Kidney epithelial cell (primary cell): ENCODE measurements around the gene COQ10A. TPM values are rescaled to one million over a fixed set of nuclear protein-coding genes. Genes with fewer than 3 reads are reported as not detected.
A peak's percentile ranks its signal among the peaks of the same experiment; 100 is the strongest.

Experiments used
- DNase-seq: peaks from one replicate; pipeline ENCODE4 v3.0.0-alpha.2; 2010; ENCODE audit warnings: low read depth
- H3K27me3 ChIP-seq: 2 replicates; pipeline ENCODE4 v1.6.0; 2011; ENCODE audit warnings: low read length; ENCODE audit not compliant: control insufficient read depth, insufficient read depth
- H3K36me3 ChIP-seq: 2 replicates; pipeline ENCODE4 v1.5.1; 2011; ENCODE audit warnings: low read length; ENCODE audit not compliant: control insufficient read depth, insufficient read depth
- H3K4me3 ChIP-seq: 2 replicates; pipeline ENCODE4 v1.5.1; 2011; ENCODE audit warnings: low read depth, mild to moderate bottlenecking, control low read depth, low read length
- total RNA-seq: library from RNA; depleted of rRNA; stranded (reverse); fragments of >200 nt; gene quantifications from 2 replicates; pipeline ENCODE4 v1.2.3, GENCODE V29; 2015
- TF ChIP-seq, protein P1 (sequence below): IDR thresholded peaks from 2 replicates; pipeline ENCODE4 v1.5.1; 2011; ENCODE audit warnings: mild to moderate bottlenecking, moderate library complexity, low read length, control low read depth, inconsistent platforms; ENCODE audit not compliant: insufficient read depth, poor library complexity, severe bottlenecking

COQ10A gene
- total RNA-seq, 1 donor from 2014 or later, result 13.7 TPM

DNA sequence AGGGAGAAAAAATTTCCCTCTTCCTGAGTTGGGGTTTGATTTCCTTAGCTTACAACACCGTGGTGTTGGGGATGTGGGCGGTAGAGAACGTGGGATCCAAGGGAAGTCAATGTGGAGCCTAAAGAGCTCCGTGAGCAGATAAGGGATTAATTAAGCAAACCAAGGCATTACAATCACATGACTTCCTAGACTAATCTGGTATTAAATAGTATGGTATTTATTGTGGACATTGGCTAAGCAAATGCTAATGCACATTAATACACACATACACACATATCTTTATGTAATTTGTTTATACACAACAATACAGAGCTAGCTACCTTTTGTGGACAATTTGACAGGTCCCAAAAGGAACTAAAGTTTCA, 44.2 kb upstream of the COQ10A start:
- DNase-seq, result no peak
- Histone ChIP-seq H3K36me3 (peaks cover 2% of the 10 kb centered on the region), H3K4me3 (peak overlapping the region; percentile 59), H3K27me3 (no peaks in the 10 kb centered on the region)
- TF ChIP-seq, protein P1, sequence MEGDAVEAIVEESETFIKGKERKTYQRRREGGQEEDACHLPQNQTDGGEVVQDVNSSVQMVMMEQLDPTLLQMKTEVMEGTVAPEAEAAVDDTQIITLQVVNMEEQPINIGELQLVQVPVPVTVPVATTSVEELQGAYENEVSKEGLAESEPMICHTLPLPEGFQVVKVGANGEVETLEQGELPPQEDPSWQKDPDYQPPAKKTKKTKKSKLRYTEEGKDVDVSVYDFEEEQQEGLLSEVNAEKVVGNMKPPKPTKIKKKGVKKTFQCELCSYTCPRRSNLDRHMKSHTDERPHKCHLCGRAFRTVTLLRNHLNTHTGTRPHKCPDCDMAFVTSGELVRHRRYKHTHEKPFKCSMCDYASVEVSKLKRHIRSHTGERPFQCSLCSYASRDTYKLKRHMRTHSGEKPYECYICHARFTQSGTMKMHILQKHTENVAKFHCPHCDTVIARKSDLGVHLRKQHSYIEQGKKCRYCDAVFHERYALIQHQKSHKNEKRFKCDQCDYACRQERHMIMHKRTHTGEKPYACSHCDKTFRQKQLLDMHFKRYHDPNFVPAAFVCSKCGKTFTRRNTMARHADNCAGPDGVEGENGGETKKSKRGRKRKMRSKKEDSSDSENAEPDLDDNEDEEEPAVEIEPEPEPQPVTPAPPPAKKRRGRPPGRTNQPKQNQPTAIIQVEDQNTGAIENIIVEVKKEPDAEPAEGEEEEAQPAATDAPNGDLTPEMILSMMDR, result no peak

DNA sequence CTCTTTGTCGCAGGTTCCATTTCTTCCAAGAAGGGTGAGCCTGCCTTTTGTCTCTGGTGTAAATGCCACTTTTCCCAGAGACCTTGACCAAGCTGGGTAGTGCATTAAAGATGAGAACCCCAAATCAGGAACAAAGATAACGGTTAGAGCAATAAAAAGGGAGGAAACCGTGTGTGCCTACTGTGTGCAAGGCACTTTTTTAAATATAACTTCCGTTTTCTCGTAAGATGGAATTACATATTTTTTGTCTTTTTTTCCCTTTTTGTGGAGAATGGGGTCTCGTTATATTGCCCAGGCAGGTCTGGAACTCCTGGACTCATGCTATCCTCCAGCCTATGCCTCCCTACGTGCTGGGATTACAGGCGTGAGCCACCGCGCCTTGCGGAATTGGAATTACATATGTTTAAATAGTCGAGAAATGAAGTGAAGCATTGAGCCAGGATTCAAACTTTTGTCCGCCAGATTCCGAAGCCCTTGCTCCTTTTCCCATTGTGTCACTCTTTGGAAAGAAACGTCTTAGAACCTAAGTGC, 43.1 kb upstream of the COQ10A start:
- no peaks in the 10 kb centered on the region for H3K36me3 ChIP-seq
- TF ChIP-seq, protein P1, result no peak
- H3K4me3 ChIP-seq, result no peak overlapping the region
- H3K27me3 ChIP-seq, result no peaks in the 10 kb centered on the region
- no peak for DNase-seq

DNA sequence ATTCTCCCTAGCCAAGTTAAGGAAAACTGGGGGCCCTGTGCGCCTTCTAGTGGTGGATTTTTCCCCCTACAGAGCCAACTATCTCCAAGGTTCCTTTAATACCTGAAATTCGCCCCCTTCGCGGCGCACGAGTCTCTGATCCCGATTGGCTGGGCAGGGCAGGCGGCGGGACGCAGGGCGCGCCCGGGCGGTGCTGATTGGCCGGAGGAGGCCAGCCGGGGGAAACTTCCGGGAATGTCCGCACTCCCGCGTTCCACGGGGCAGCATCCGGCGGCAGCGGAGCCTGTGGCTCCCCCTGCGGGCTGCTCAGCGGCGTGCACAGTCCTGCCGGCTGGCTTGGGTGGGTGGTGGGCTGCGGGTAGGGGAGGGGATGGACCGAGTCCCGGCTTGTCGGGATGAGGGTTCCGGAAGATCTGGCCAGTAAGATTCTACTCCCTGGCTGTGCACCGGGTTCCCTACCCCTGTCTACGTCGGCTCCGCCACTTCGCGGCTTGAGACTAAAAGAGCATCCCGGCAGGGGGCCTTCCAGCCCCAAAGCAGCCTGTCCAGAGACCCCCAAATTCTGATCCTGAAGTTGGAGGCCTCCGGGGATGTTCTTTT, 42.5 kb upstream of the COQ10A start, which contains the start of gene NABP2:
Gene NABP2, plus strand, starts transcription at position 241 of the 600 bp plus-strand sequence. CDS start 515 bp downstream, outside the sequence.
- DNase-seq, result peak; percentile 87
- Histone ChIP-seq H3K27me3 (no peaks in the 10 kb centered on the region), H3K36me3 (no peaks in the 10 kb centered on the region), H3K4me3 (peak within 1 kb of the TSS; percentile 65)
- TF ChIP-seq, protein P1, result peak; percentile 78

DNA sequence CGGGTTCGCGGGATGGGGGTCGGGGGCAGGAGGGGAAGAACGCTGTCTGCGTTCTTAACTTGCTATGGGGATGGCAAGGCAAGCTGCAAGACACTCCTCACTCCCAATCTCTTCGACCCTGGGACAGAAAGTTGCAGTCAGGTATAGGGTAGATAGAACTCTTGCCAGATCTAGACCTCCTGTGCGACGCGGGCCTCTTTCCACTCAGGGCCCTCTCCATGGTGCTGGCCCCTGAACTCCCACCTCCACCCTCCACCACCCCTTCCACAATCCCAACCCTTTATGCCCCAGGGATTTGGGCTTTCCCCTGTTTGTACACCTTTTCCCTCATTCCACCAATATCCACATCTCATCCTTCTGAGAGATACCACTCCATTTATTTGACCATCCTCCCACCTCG, 41.8 kb upstream of the COQ10A start:
- Histone ChIP-seq H3K4me3 (peak overlapping the region; percentile 65), H3K27me3 (no peaks in the 10 kb centered on the region), H3K36me3 (no peaks in the 10 kb centered on the region)
- DNase-seq, result no peak
- TF ChIP-seq, protein P1, result no peak

DNA sequence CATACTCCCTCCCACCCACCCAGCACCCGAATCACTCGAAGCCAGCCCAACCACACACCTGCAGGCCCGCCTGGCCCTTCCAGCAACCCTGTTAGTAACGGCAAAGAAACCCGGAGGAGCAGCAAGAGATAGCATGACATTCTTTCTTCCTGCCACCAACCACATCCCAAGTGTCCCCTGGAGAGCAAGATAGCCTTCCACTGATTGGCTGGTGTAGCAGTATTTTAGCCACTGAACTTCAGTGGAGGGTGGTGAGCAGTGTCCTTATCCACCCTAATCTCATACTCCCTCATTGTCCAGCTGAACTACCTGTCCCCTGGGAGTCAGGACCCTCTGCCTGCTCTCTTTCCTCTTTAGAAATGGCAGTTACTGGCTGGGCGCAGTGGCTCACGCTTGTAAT, 37.7 kb upstream of the COQ10A start:
- no peak for DNase-seq
- Histone ChIP-seq H3K4me3 (no peak overlapping the region), H3K36me3 (no peaks in the 10 kb centered on the region), H3K27me3 (no peaks in the 10 kb centered on the region)
- TF ChIP-seq, protein P1, result no peak
